Stimulated activated CD4-positive, alpha-beta T cell treated with anti-CD3 and anti-CD28 coated beads, Interleukin-4, amount 100 ng/mL, for 1 hour (primary cell): ENCODE results near the gene FOXK2.

Experiments
- DNase-seq: peaks from one replicate; pipeline ENCODE4 v3.0.0-alpha.2; 2020

Gene FOXK2

GRCh38 chr17:82611140-82612058 is 91.9 kb downstream of the FOXK2 start:
- DNase-seq, result no peak

- DNase-seq, result no peak
Observed at GRCh38 chr17:82613283-82614094, 94.0 kb downstream of the FOXK2 start.

DNA sequence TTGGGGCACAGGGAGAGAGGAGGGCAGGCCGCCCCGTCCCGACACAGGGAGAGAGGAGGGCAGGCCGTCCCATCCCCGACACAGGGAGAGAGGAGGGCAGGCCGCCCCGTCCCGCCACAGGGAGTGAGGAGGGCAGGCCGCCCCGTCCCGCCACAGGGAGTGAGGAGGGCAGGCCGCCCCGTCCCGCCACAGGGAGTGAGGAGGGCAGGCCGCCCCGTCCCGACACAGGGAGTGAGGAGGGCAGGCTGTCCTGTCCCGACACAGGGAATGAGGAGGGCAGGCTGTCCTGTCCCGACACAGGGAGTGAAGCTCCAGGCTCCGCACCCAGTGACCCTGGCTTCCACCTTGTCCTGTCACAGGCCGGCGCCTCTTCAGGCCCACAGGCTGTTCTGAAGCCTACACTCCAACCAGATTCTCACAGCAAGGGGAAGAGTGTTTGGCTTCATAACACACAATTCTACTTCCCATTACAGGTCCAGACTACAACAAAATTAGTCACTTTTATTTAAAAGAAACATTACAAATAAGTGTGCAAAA is 94.6 kb downstream of the FOXK2 start:
- no peak for DNase-seq

DNA sequence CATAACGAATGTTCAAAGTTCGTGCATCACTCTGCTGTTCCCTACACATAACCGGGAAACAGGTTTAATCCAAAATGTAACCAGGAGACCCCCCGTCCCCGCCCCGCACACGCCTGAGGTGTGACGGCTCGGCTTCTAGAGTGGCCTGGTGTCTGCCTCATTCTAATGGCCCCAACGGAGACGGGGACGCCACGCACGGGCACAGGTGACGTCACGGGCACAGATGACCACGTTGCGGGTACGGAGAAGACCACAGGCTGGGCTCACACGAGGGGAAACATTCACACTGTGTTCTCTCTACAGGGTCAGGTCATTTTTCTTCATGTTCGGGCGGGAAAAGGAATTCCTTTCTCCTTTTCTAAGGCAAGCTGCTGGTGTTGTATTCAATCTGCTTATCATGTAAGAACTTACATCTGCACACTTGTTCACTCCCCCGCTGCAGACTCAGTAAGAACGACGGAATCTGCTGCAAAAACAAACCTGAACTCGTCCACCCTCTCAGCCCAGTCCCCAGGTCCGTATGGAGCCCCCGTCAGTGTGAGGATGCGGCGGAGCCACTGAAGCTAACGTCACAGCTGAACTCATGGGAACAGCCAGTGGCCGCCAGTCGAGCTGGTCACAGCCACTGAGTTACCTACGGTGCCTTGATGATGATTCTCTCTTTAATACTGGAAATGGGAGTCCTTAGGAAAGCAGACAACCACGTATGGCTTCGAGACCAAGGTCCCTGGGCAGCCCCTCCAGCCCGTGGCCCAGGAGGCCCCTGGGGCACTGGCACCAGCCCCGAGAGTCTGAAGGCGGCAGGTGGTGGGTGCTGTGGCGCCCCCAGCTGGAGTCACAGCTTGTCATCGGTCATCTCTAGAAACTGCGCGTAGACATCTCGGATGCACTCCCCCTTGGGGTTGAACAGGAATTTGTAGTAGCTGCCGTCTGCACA is 95.8 kb downstream of the FOXK2 start:
- DNase-seq, result no peak

DNA sequence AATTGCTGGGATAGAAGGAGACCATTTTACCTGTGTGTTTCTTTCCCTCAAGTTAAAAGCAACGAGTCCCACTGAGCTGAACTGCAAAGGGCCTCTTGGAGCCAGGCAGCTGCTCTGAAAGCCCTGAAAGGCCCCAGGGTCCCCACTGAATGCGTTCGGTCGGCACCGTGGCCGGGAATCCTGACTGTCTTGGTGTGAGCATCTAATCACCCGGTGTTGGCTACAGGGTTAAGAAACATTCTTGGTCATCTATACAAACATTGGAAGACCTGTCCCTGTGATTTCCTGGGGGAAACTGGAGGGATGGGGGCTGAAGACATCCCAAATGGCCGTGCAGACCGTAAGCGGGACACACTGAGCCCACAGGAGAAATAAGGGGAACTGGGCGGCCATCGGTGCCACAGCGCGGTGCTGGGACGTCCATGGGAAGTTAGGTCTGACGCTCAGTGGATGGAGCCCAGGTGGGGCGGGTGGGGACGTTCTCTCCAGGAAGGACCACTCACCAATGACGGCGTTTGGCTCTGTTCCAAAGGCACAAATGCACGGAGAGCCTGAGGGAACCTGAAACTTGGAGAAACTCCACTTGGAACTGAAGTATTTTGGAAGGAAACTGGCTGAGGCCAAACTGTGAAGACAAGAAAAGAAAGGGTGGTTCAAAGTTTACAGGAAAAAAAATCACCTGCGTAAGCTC is 96.6 kb downstream of the FOXK2 start:
- DNase-seq, result no peak

DNA sequence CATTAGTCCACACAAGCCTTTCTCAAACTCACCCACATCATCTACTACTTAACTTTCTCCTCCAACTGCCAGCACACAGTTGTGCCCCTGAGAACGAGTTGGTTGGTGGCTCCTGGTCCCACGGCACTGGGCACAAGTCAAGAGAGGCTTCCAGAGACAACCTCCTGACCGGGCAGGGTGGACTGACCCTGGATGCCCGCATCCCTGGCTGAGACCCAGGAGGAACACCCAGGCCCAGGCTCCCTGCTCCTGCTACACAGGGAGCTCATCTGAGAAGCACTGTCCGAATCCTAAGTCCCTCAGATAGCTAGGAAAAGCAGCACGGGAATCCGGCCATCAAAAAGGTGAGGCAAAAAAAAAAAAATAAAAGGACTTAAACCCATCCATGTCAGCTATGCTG is 99.7 kb downstream of the FOXK2 start:
- no peak for DNase-seq

- DNase-seq, result no peak
Observed at GRCh38 chr17:82619641-82620040, 100.1 kb downstream of the FOXK2 start.

DNA sequence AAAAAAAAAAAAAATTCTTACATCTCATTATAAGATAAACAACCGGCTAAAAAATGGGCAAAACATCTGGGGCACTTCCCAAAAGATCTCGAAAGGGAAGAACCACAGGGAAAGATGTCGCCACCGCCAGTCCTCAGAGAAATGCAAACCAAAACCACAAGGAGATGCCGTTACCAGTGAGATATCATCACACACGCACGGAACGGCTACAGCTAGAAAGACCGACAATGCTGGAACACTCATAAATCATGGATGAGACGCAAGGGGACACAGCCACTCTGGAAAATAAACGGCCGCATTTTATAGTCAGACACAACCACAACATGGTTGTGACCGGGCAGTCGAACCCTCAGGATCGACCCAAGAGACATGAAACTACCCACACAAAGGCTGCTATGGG is 104.2 kb downstream of the FOXK2 start:
- no peak for DNase-seq

DNA sequence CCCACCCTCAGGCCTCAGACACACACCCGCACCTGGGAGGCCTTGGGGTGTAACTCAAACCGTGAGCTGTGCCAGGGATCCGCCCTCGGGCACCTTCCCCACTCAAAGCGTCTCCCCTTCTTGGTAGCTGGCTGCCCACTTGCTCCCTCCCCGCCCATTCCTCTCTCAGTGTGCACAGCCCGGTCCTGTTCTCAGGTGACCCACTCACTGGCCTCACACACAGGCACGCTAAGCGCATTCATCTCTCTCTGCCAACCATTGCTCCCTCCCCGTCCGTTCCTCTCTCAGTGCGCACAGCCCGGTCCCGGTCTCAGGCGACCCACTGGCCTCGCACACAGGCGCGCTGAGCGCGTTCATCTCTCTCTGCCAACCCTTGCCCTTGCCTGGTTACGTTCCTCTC is 107.9 kb downstream of the FOXK2 start:
- no peak for DNase-seq

GRCh38 chr17:82629748-82630147 is 110.2 kb downstream of the FOXK2 start:
- DNase-seq, result no peak

DNA sequence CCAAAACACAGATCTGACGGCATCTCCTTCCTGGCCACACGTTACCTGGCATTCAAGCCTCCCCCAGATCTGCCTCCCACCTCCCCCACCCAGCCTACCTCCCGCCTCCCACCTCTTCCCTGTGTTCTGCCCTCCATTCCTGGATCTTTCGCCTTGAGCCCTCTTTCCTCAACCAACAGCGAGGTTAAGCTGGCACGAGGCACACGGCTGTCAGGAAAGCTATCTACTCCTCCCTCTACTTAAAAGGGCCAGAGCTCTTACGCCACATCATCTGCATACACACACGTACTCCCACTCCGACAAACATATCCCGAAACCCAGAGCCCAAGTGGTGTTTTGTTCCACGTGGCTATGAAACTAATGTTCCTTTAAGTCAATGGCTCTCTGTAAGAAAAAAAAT is 110.7 kb downstream of the FOXK2 start:
- DNase-seq, result no peak

DNA sequence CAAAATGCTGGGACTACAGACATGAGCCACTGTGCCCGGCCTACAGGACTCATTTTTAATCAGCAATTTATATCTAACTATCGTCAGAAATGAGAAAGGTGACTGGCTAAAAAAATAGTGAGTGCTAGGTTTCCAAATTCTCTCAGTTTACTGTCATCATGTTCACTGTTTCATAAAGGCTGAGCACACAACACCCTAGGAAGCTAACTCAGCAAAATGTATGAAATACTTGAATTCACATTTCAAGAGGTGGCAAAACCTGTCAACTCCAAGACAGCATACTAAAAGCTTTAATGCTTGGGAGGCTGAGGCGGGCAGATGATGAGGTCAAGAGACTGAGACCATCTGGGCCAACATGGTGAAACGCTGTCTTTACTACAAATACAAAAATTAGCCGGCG is 112.0 kb downstream of the FOXK2 start:
- DNase-seq, result no peak

- DNase-seq, result no peak
Observed at GRCh38 chr17:82632451-82632850, 112.9 kb downstream of the FOXK2 start.

DNA sequence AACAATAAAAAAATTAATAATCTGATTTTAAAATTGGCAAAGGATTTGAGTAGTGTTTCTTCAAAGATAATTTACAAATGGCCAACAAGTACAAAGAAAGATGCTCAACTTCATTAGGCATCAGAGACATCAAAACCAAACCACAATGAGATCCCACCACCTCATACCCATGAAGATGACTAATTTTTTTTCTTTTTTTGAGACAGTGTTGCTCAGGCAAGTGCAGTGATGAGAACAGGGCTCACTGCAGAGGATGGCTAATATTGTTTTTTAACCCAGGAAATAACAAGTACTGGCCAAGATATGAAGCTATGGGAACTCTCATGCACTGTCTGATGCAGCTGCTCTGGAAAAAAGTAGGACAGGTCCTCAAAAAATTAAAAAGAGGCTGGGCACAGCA is 113.8 kb downstream of the FOXK2 start:
- DNase-seq, result no peak

DNA sequence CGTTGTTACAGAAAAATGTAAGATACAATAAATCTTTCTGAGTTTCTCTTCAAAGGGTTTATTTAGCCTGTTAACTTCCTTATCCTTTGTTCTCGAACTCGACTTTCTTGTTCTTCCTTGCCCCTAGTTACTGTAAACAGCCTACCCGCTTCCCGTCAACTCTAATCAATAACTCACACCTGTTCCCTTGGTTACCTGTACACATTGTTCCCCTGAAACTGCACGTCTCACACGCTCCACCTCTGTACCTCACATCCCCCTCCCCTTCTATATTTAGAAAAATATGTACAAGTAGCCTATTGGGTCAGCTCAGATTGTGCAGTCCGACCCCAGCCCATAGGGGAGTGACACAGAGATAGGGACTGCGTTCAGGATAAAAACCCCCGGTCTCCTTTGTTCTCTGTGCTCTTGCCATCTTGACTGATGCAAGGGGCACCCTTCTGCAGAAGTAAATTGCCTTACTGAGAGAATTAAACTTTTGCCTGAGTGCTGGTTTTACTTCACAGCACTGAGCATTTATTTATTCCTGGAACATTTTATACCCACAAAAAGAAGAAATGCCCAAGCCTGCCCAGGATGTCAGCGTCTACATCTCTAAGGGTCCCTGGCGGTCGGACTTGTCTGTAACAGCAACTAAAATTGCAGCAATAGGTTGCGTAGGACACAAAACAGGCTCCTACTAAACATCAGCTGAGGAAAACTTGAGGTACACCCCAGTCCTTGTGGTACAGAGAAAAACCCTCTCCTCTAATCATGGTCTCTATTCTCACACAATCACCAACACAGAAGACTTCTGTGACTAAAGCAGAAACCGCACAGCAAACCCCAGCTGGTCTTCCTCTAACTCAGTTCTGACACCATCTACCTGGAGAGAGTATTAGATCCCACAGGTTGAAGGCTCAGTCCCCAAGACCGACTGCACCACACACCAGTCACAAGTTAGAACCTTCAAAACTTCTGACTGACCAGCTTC is 117.4 kb downstream of the FOXK2 start:
- no peak for DNase-seq

DNA sequence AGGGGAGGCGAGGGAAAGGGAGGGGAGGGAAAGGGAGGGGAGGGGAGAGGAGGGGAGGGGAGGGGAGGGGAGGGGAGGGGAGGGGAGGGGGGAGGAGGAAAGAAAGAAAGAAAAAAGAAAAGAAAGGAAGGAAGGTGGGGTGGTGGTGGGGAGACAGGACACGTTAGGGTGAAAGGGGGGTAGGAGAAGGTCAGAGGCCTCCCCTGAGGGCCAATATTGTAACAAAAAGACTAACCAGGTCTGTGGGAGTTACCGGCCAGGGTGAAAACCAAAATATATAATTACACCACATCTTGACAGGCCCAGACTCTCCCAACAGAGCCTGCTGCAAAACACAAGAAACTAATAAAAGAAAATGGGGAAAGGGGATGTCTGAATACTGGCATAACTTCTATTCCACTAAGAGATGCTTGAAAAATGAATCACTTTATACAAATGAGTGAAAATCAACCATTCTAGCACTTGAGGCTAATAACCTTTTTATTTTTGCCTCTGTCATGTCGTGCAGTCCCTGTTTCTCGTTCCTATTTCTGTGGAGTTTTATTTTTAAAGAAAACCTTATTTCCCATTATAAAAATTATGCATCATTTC is 118.7 kb downstream of the FOXK2 start:
- no peak for DNase-seq

DNA sequence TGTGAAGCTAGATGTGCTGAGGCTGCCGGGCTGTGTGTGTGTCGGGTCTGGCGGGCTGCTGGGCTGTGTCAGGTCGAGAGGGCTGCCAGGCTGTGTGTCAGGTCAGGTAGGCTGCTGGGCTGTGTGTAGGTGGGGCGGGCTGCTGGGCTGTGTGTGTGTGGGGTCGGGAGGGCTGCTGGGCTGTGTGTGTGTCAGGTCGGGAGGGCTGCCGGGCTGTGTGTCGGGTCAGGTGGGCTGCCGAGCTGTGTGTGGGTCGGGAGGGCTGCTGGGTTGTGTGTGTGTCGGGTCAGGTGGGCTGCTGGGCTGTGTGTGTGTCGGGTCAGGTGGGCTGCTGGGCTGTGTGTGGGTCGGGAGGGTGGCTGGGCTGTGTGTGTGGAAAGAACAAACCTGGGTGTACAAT is 120.1 kb downstream of the FOXK2 start:
- no peak for DNase-seq

- DNase-seq, result no peak
Observed at GRCh38 chr17:82640036-82640435, 120.5 kb downstream of the FOXK2 start.

DNA sequence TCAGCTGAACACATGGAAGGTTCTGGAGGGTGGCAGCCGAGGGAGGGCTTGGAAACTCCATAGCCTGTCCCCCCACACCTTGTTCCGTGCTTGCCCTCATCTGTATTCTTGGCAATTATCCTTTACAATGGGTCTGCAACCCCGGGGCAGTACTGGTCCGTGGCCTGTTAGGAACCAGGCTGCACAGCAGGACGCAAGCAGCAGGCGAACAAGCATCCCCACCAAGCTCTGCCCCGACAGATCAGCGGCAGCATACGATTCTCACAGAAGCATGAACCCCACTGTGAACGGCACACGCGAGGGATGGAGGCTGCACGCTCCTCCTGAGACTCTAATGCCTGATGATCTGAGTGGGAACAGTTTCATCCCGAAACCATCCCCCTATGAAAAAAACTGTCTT is 122.5 kb downstream of the FOXK2 start:
- no peak for DNase-seq

GRCh38 chr17:82644148-82644547 is 124.6 kb downstream of the FOXK2 start:
- no peak for DNase-seq
